ENCODE measurements around the gene FAM83F. TPM values are rescaled to one million over a fixed set of nuclear protein-coding genes. Genes with fewer than 3 reads are reported as not detected.

Gene FAM83F
- total RNA-seq, 1 experiment from 2014 or later, result 43.1 TPM

- TF ChIP-seq ZNF532 (CRISPR knock-in tag; IDR thresholded peaks at IDR 0.05; ENCODE audit: borderline replicate concordance) (no peak), CREB1 (CRISPR knock-in tag; IDR thresholded peaks at IDR 0.05) (no peak), FOXJ3 (CRISPR knock-in tag; IDR thresholded peaks at IDR 0.05; ENCODE audit: borderline replicate concordance) (no peak), MXD4 (CRISPR knock-in tag; IDR thresholded peaks at IDR 0.05; ENCODE audit: borderline replicate concordance) (no peak), ZNF416 (CRISPR knock-in tag; IDR thresholded peaks at IDR 0.05) (no peak), ZNF263 (CRISPR knock-in tag; IDR thresholded peaks at IDR 0.05; ENCODE audit: low read depth) (no peak)
Measured at GRCh38 chr22:39967996-39968972, 26.5 kb upstream of the FAM83F start (continued).

GRCh38 chr22:39970742-39971141 is 24.0 kb upstream of the FAM83F start:
- DNase-seq (ENCODE audit: low spot score) (no peak), ATAC-seq (no peak)
- ChIA-PET POLR2A (interaction anchor here (0.8 kb wide), 1 partner anchor 17 kb away, joined by 3 read pairs; no protein-coding TSS in a partner anchor), CTCF (interaction anchor here (0.6 to 3.3 kb wide), 6 partner anchors 15 to 54 kb away, joined by 3 to 17 read pairs (median 4); partner anchors contain the start of gene FAM83F)
- no peak for TF ChIP-seq ZNF263 (CRISPR knock-in tag; IDR thresholded peaks at IDR 0.05; ENCODE audit: low read depth)
- H3K27ac Mint-ChIP-seq, result no peak overlapping the region
- H3K27me3 Mint-ChIP-seq (ENCODE audit: low read depth), result no peaks in the 10 kb centered on the region; the same call in 1 of the 2 replicates
- no peaks in the 10 kb centered on the region for H3K36me3 Mint-ChIP-seq
- H3K4me1 Mint-ChIP-seq, result peaks cover 26% of the 10 kb centered on the region
- no peaks in the 10 kb centered on the region for H3K9me3 Mint-ChIP-seq
- no peak overlapping the region for H3K4me3 Mint-ChIP-seq

- Mint-ChIP-seq H3K36me3 (no peaks in the 10 kb centered on the region), H3K27me3 (ENCODE audit: low read depth) (peaks cover 5% of the 10 kb centered on the region), H3K4me3 (no peak overlapping the region), H3K27ac (no peak overlapping the region), H3K4me1 (peaks cover 26% of the 10 kb centered on the region), H3K9me3 (no peaks in the 10 kb centered on the region)
- TF ChIP-seq ZBTB43 (CRISPR knock-in tag; IDR thresholded peaks at IDR 0.05) (no peak), SOX15 (CRISPR knock-in tag; IDR thresholded peaks at IDR 0.05) (no peak), SMAD3 (CRISPR knock-in tag; IDR thresholded peaks at IDR 0.05; ENCODE audit: borderline replicate concordance) (no peak), ATF6 (CRISPR knock-in tag; IDR thresholded peaks at IDR 0.05) (no peak), E2F1 (CRISPR knock-in tag; IDR thresholded peaks at IDR 0.05) (no peak), NFE2L1 (CRISPR knock-in tag; IDR thresholded peaks at IDR 0.05) (no peak), E2F5 (CRISPR knock-in tag; IDR thresholded peaks at IDR 0.05) (no peak), ZNF396 (CRISPR knock-in tag; IDR thresholded peaks at IDR 0.05; ENCODE audit: borderline replicate concordance) (no peak), CTCF (IDR thresholded peaks at IDR 0.05) (no peak), NR2C2 (CRISPR knock-in tag; IDR thresholded peaks at IDR 0.05) (no peak), ZNF416 (CRISPR knock-in tag; IDR thresholded peaks at IDR 0.05) (no peak), RELA (CRISPR knock-in tag; IDR thresholded peaks at IDR 0.05; ENCODE audit: borderline replicate concordance) (no peak)
- DNase-seq (ENCODE audit: low spot score) (no peak), ATAC-seq (no peak)
- ChIA-PET CTCF (interaction anchor here (1.4 to 3.3 kb wide), 2 partner anchors 19 to 52 kb away, joined by 8 to 17 read pairs; no protein-coding TSS in a partner anchor), POLR2A (interaction anchor here (1.1 kb wide), 1 partner anchor 13 kb away, joined by 3 read pairs; the partner anchor contains the start of gene TMA7B)
Measured at GRCh38 chr22:39972641-39973040, 22.1 kb upstream of the FAM83F start.

All from WTC11 (cell line).